Measurements from ENCODE around the gene LSM6. TPM values are rescaled to one million over a fixed set of nuclear protein-coding genes. Genes with fewer than 3 reads are reported as not detected.

Gene LSM6
- total RNA-seq, 1 experiment from 2014 or later, result 78.3 TPM

DNA sequence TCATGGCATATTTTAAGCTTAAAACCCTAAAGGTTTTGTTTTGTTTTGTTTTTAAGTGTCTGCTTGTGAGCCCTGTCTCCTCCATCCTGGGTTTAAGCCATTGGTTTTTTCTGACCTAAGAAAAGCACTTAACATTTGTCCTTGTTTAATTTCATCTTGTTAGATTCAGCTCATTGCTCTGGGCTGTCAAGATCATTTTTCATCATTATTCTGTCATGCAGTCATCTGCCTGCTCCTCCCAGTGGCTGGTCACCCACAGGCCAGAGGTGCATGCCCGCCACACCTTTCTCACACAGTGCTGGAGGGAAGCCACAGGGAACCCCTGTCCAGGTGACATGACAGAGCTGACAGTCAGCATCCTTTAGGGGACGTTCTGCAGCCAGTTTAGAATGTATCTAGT lies 27.1 kb downstream of the LSM6 start:
- Histone ChIP-seq H3K18ac (ENCODE audit: insufficient read length, low read depth, low read length) (no peak overlapping the region), H3K27me3 (ENCODE audit: insufficient read depth, low read length) (no peaks in the 10 kb centered on the region), H2BK15ac (ENCODE audit: low read depth, low read length) (no peak overlapping the region), H3K4ac (ENCODE audit: low read depth, low read length) (no peak overlapping the region), H3K23me2 (ENCODE audit: insufficient read length, low read depth, low read length, poor library complexity, severe bottlenecking) (no peaks in the 10 kb centered on the region), H3K4me2 (ENCODE audit: insufficient read depth, insufficient read length, low read length) (no peak overlapping the region), H3K23ac (ENCODE audit: insufficient read length, low read depth, low read length) (no peak overlapping the region), H3K79me2 (ENCODE audit: insufficient read depth, low read length) (no peaks in the 10 kb centered on the region), H2BK12ac (ENCODE audit: insufficient read length, low read depth, low read length) (no peak overlapping the region), H4K20me1 (ENCODE audit: control insufficient read depth, insufficient read depth, insufficient read length) (no peaks in the 10 kb centered on the region), H3K14ac (ENCODE audit: insufficient read depth, low read length) (no peak overlapping the region), H3K79me1 (ENCODE audit: insufficient read depth, low read depth, low read length, poor library complexity, severe bottlenecking) (no peaks in the 10 kb centered on the region), H4K5ac (ENCODE audit: insufficient read length, low read depth, low read length) (no peak overlapping the region), H2BK5ac (ENCODE audit: insufficient read length, low read length) (no peak overlapping the region), H4K91ac (ENCODE audit: insufficient read length, low read depth, low read length) (no peak overlapping the region), H2AK5ac (ENCODE audit: insufficient read length, low read length) (no peak overlapping the region), H2BK120ac (ENCODE audit: low read depth, low read length, poor library complexity, severe bottlenecking) (no peak overlapping the region), H2BK20ac (ENCODE audit: low read depth, low read length, poor library complexity, severe bottlenecking) (no peak overlapping the region), H3K4me1 (ENCODE audit: insufficient read depth, low read length) (no peaks in the 10 kb centered on the region), H2AFZ (ENCODE audit: low read length) (no peak overlapping the region), H3K9me3 (ENCODE audit: control insufficient read depth, low read depth, low read length) (no peaks in the 10 kb centered on the region), H3T11ph (ENCODE audit: low read length) (no peak overlapping the region), H3K27ac (ENCODE audit: insufficient read length, low read depth, low read length) (no peak overlapping the region), H3K9ac (ENCODE audit: extremely low read depth, insufficient read length, low read length) (no peak overlapping the region), H4K8ac (replicated peaks; ENCODE audit: insufficient read length, low read depth, low read length) (no peak overlapping the region), H3K56ac (ENCODE audit: insufficient read length, low read depth, low read length) (no peak overlapping the region)
- Mint-ChIP-seq H3K27me3 (ENCODE audit: low read depth) (no peaks in the 10 kb centered on the region; the same call in 1 of the 2 replicates), H3K9me3 (no peaks in the 10 kb centered on the region; a peak in 1 of 5 replicates), H3K4me1 (no peaks in the 10 kb centered on the region), H3K4me3 (no peak overlapping the region), H3K36me3 (ENCODE audit: insufficient read depth in 1 of 3, low read depth in 3 of 3) (peaks cover 0 to 4% (median 0%) of the 10 kb centered on the region in 3 experiments; a peak in 2 of 7 replicates), H3K27ac (no peak overlapping the region)
- TF ChIP-seq, protein P1, sequence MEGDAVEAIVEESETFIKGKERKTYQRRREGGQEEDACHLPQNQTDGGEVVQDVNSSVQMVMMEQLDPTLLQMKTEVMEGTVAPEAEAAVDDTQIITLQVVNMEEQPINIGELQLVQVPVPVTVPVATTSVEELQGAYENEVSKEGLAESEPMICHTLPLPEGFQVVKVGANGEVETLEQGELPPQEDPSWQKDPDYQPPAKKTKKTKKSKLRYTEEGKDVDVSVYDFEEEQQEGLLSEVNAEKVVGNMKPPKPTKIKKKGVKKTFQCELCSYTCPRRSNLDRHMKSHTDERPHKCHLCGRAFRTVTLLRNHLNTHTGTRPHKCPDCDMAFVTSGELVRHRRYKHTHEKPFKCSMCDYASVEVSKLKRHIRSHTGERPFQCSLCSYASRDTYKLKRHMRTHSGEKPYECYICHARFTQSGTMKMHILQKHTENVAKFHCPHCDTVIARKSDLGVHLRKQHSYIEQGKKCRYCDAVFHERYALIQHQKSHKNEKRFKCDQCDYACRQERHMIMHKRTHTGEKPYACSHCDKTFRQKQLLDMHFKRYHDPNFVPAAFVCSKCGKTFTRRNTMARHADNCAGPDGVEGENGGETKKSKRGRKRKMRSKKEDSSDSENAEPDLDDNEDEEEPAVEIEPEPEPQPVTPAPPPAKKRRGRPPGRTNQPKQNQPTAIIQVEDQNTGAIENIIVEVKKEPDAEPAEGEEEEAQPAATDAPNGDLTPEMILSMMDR (conservative IDR thresholded peaks at IDR 0.05), result no peak
- no peak for DNase-seq
- no CpG with 5 or more reads among the region's 2 CpGs for whole genome bisulfite sequencing (ENCODE audit: extremely low coverage, insufficient read length, low lambda C conversion rate)
